Measurements from ENCODE around the gene P3H3. TPM values are rescaled to one million over a fixed set of nuclear protein-coding genes. Genes with fewer than 3 reads are reported as not detected.

Gene P3H3
- total and polyA plus RNA-seq, 2 donors (not counting 3 experiments of a cell fraction or from before 2014, with no cell fraction given), result 75.9 to 76.5 TPM

GRCh38 chr12:6850796-6851152 lies 22.6 kb downstream of the P3H3 start:
- H3K36me3 ChIP-seq (ENCODE audit: control insufficient read depth in 2 of 2, extremely low read depth in 1 of 2, insufficient read depth in 2 of 2, low read length in 2 of 2), result peaks cover 12 to 20% of the 10 kb centered on the region in 2 experiments
- CTCF ChIA-PET, result interaction anchor here (0.7 to 4.6 kb wide), 6 partner anchors 9 to 231 kb away, joined by 3 to 30 read pairs (median 18); partner anchors contain the start of genes GNB3, MLF2, SPSB2 and TPI1
- TF ChIP-seq POLR2AphosphoS5 (IDR thresholded peaks at IDR 0.05; ENCODE audit: insufficient read depth, low read depth, low read length) (no peak), POLR2A (IDR thresholded peaks at IDR 0.05; ENCODE audit: low read depth, low read length) (no peak), GATA2 (IDR thresholded peaks at IDR 0.05; ENCODE audit: insufficient read depth, insufficient read length, low read depth, low read length) (no peak), EZH2 (IDR thresholded peaks at IDR 0.05; ENCODE audit: borderline replicate concordance, low read depth, low read length, severe bottlenecking) (no peak), JUN (IDR thresholded peaks at IDR 0.05; ENCODE audit: borderline replicate concordance, insufficient read depth, insufficient read length, low read depth) (no peak), FOS (IDR thresholded peaks at IDR 0.05; ENCODE audit: borderline replicate concordance, insufficient read depth, low read length) (no peak), MAX (IDR thresholded peaks at IDR 0.05; ENCODE audit: insufficient read depth, insufficient read length) (no peak), MYC (IDR thresholded peaks at IDR 0.05; ENCODE audit: low read depth, low read length) (no peak), CTCF (IDR thresholded peaks at IDR 0.05; ENCODE audit: extremely low read depth in 1 of 2, insufficient read depth in 1 of 2, low read depth in 1 of 2, low read length in 2 of 2) (no peak)
- DNase-seq (ENCODE audit: low read depth, low spot score) (no peak), FAIRE-seq (no peak)
- H3K4me3 ChIP-seq (replicated peaks in 1 of 3; ENCODE audit: insufficient read depth in 1 of 3, low read depth in 1 of 3, low read length in 3 of 3), result peak overlapping the region; percentile 34 to 70 (median 38)
- peak overlapping the region; percentile 37 for H3K9ac ChIP-seq (replicated peaks; ENCODE audit: extremely low read depth, insufficient read depth, low read length)
- POLR2A ChIA-PET, result interaction anchor here (1.1 to 3.2 kb wide), 3 partner anchors 9 to 127 kb away, joined by 3 to 48 read pairs (median 7); partner anchors contain the start of genes COPS7A and TPI1
- no peaks in the 10 kb centered on the region for H3K9me3 ChIP-seq (replicated peaks; ENCODE audit: control insufficient read depth, insufficient read depth, low read length)
- no peaks in the 10 kb centered on the region for H3K9me1 ChIP-seq (replicated peaks; ENCODE audit: control insufficient read depth, extremely low read depth, insufficient read depth, low read length)
- peaks cover 24% of the 10 kb centered on the region for H3K4me1 ChIP-seq (ENCODE audit: control insufficient read depth, extremely low read depth, insufficient read depth, low read length)
- peaks cover 42% of the 10 kb centered on the region for H3K79me2 ChIP-seq (ENCODE audit: control insufficient read depth, insufficient read depth, low read length)
- no peaks in the 10 kb centered on the region for H3K27me3 ChIP-seq (ENCODE audit: control insufficient read depth in 2 of 2, insufficient read depth in 2 of 2, low read length in 2 of 2)
- dilution Hi-C loops (cut with MboI; ENCODE audit: extremely low pct_ligation_motif_present, low sequenced_read_pairs), result no loop called here
- H2AFZ ChIP-seq (ENCODE audit: low read depth, low read length), result no peak overlapping the region
- intact Hi-C loops (cut with micrococcal nuclease), result loop anchor here (1.0 to 2.0 kb wide), 2 partner anchors 16 to 97 kb away; partner anchors contain the start of gene MLF2
- no peak overlapping the region for H3K27ac ChIP-seq (ENCODE audit: insufficient read depth, low read depth, low read length)
- BruUV-seq (replicated peaks), result TSS peak; percentile 53
- H4K20me1 ChIP-seq (replicated peaks; ENCODE audit: control insufficient read depth, extremely low read depth, insufficient read depth, low read length), result no peaks in the 10 kb centered on the region
- peak overlapping the region; percentile 74 for H3K4me2 ChIP-seq (ENCODE audit: insufficient read depth, low read length)

All from endothelial cell of umbilical vein (primary cell).